ENCODE measurements around the gene SEMA6A. TPM values are rescaled to one million over a fixed set of nuclear protein-coding genes. Genes with fewer than 3 reads are reported as not detected.

The SEMA6A gene
- polyA plus RNA-seq, 3 donors: 4.2 to 6.0 (median 5.8) TPM

GRCh38 chr5:116456036-116456435 lies 118.6 kb downstream of the SEMA6A start:
- WGBS, 3 donors: 71 to 78% (median 75%) methylated on average over 1 of the region's 1 CpG

GRCh38 chr5:116455061-116455460 lies 119.6 kb downstream of the SEMA6A start:
- no peak overlapping the region for H3K27ac ChIP-seq (ENCODE audit: low read depth, low read length)
- 70 to 75% (median 71%) methylated on average over 5 of the region's 5 CpGs for WGBS, 3 donors

More at GRCh38 chr5:116456036-116456435, 118.6 kb downstream of the SEMA6A start:
- no peak overlapping the region for H3K27ac ChIP-seq (ENCODE audit: low read depth, low read length)

GRCh38 chr5:116454417-116454927 lies 120.2 kb downstream of the SEMA6A start:
- 13 to 69% (median 21%) methylated on average over 9 of the region's 9 CpGs for WGBS, 3 donors
- H3K27ac ChIP-seq (ENCODE audit: low read depth, low read length): no peak overlapping the region

GRCh38 chr5:116453988-116454411 lies 120.6 kb downstream of the SEMA6A start:
- WGBS, 3 donors: 39 to 45% (median 44%) methylated on average over 5 of the region's 5 CpGs
- H3K27ac ChIP-seq (ENCODE audit: low read depth, low read length): no peak overlapping the region

- H3K27ac ChIP-seq (ENCODE audit: low read depth, low read length): no peak overlapping the region
- 85 to 92% (median 89%) methylated on average over 2 of the region's 2 CpGs for WGBS, 3 donors
Measured at GRCh38 chr5:116452774-116453368, 121.8 kb downstream of the SEMA6A start.

- WGBS, 3 donors: 85 to 93% (median 90%) methylated on average over 3 of the region's 3 CpGs
- H3K27ac ChIP-seq (ENCODE audit: low read depth, low read length): no peak overlapping the region
Measured at GRCh38 chr5:116451905-116452450, 122.6 kb downstream of the SEMA6A start.

GRCh38 chr5:116451066-116451465 lies 123.6 kb downstream of the SEMA6A start:
- no peak overlapping the region for H3K27ac ChIP-seq (ENCODE audit: low read depth, low read length)

GRCh38 chr5:116449458-116449857 lies 125.2 kb downstream of the SEMA6A start:
- 79 to 99% (median 98%) methylated on average over 3 of the region's 3 CpGs for WGBS, 3 donors
- H3K27ac ChIP-seq (ENCODE audit: low read depth, low read length): no peak overlapping the region

More at GRCh38 chr5:116451066-116451465, 123.6 kb downstream of the SEMA6A start:
- WGBS, 3 donors: 85 to 97% (median 86%) methylated on average over 3 of the region's 3 CpGs

- no peak overlapping the region for H3K27ac ChIP-seq (ENCODE audit: low read depth, low read length)
- 76 to 90% (median 80%) methylated on average over 5 of the region's 5 CpGs for WGBS, 3 donors
Measured at GRCh38 chr5:116448870-116449427, 125.7 kb downstream of the SEMA6A start.

- WGBS, 3 donors: 76 to 89% (median 82%) methylated on average over 4 of the region's 4 CpGs
- no peak overlapping the region for H3K27ac ChIP-seq (ENCODE audit: low read depth, low read length)
Measured at GRCh38 chr5:116448450-116448849, 126.2 kb downstream of the SEMA6A start.

- no peak overlapping the region for H3K27ac ChIP-seq (ENCODE audit: low read depth, low read length)
- 97 to 98% (median 97%) methylated on average over 32 of the region's 32 CpGs for WGBS, 3 donors
Measured at GRCh38 chr5:116446356-116447005, 128.1 kb downstream of the SEMA6A start.

- WGBS, 3 donors: 96 to 98% (median 97%) methylated on average over 2 of the region's 2 CpGs
- H3K27ac ChIP-seq (ENCODE audit: low read depth, low read length): no peak overlapping the region
Measured at GRCh38 chr5:116445311-116445710, 129.3 kb downstream of the SEMA6A start.

- no peak overlapping the region for H3K27ac ChIP-seq (ENCODE audit: low read depth, low read length)
Measured at GRCh38 chr5:116444373-116445295, 130.0 kb downstream of the SEMA6A start.

GRCh38 chr5:116442931-116443551 lies 131.6 kb downstream of the SEMA6A start:
- H3K27ac ChIP-seq (ENCODE audit: low read depth, low read length): no peak overlapping the region
- WGBS, 3 donors: 74 to 92% (median 92%) methylated on average over 3 of the region's 3 CpGs

More at GRCh38 chr5:116444373-116445295, 130.0 kb downstream of the SEMA6A start:
- WGBS, 3 donors: 79 to 89% (median 87%) methylated on average over 14 of the region's 14 CpGs

GRCh38 chr5:116442095-116442534 lies 132.5 kb downstream of the SEMA6A start:
- H3K27ac ChIP-seq (ENCODE audit: low read depth, low read length): no peak overlapping the region
- 41 to 67% (median 61%) methylated on average over 3 of the region's 3 CpGs for WGBS, 3 donors

GRCh38 chr5:116441223-116441622 lies 133.4 kb downstream of the SEMA6A start:
- H3K27ac ChIP-seq (ENCODE audit: low read depth, low read length): no peak overlapping the region

GRCh38 chr5:116440457-116441001 lies 134.1 kb downstream of the SEMA6A start:
- WGBS, 3 donors: 79 to 83% (median 80%) methylated on average over 5 of the region's 5 CpGs
- no peak overlapping the region for H3K27ac ChIP-seq (ENCODE audit: low read depth, low read length)

More at GRCh38 chr5:116441223-116441622, 133.4 kb downstream of the SEMA6A start:
- 57 to 89% (median 89%) methylated on average over 2 of the region's 2 CpGs for WGBS, 3 donors
